NCI-H446 (cell line): ENCODE results near the gene DAW1.

Experiments used
- DNase-seq, 2 experiments: peaks; one replicate each; lab custom pipeline; 2025; lab: John Stamatoyannopoulos, UW

The DAW1 gene

GRCh38 chr2:227862227-227862740 lies 9.1 kb upstream of the DAW1 start:
- peak in 1 of 2 experiments; percentile 46 for DNase-seq

DNA sequence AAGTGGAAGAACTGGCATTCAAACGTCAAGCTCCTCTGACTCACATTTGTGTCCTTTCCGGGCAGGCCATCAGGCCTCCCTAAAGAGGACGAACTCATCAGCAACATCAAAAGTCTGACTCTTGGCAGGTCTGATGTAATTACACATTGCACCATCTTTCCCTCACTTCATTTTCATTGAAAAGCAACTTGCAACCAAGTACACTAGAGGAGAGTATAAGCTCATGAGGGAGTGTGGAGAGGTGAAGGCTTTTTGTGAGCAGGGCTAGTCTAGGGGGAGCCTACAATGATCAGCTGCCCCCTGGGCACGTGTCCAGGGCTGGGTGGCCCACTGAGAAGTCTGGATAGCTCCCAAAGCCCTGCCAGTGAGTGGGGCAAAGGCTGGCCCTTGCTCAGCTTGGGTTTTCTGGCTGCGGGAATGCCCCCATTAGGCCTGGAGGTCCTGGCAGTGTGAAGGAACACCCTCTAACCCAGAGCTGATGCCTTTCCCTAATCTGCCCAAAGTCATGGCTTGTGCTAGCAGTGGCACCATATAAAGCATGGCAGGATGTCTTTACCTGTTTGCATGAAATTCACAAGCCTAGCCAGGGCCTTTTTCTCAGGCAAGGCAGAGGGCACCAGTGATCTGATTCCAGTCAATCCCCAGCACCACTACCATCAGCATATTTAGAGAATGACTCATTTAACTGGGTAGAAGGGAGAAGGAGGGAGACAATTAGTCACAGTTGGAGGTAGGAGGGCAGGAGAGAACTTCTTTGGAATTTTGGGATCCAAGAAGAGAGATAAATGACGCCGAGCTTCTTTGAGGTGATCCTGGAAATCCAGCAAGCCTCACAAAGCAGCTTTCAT lies 8.5 kb upstream of the DAW1 start:
- DNase-seq: no peak

- no peak for DNase-seq
Measured at GRCh38 chr2:227864161-227864756, 7.2 kb upstream of the DAW1 start.

GRCh38 chr2:227865291-227865690 lies 6.1 kb upstream of the DAW1 start:
- DNase-seq: no peak

DNA sequence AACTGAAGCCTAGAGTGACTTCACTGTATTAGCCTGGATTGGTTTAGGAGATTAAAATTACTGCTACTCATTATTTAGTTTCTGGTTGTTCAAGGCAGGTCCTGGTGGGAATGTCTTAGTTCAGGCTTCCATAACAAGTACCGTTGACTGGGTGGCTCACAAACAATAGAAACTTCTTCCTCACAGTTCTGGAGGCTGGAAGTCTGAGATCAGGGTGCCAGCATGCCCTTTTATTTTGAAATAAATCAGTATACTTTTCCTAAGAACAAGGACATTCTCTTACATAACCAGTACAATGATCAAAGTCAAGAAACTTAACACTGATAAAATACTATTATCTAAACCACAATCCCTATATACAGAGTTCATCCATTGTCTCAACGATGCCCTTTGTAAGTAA lies 4.0 kb upstream of the DAW1 start:
- no peak for DNase-seq

- no peak for DNase-seq
Measured at GRCh38 chr2:227870710-227871374, 589 bp upstream of the DAW1 start.

GRCh38 chr2:227872676-227873075 lies 1.2 kb downstream of the DAW1 start:
- DNase-seq: no peak

- DNase-seq: no peak
Measured at GRCh38 chr2:227876300-227876801, 4.9 kb downstream of the DAW1 start.

- no peak for DNase-seq
Measured at GRCh38 chr2:227877421-227878310, 6.2 kb downstream of the DAW1 start.

DNA sequence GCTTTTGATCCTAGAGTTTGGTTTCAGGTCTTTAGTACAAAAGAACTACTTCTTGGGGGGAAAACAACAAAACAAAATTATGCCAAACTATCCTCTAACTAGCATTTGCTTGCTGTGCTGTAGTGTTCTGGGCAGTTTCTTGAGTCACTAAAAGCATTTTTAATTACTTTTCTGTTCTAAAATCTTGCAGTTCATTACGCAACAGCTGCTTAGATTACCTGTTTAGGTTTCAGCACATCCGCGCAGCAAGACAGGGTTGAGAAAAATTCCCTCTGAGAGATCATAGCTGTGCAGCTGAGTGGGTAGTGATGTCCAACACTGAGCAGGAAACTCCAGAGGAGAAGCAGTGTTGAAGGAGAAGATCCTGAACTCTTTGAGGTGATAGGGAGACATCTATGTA lies 9.0 kb downstream of the DAW1 start:
- no peak for DNase-seq

- no peak for DNase-seq
Measured at GRCh38 chr2:227881866-227882517, 10.6 kb downstream of the DAW1 start.

DNA sequence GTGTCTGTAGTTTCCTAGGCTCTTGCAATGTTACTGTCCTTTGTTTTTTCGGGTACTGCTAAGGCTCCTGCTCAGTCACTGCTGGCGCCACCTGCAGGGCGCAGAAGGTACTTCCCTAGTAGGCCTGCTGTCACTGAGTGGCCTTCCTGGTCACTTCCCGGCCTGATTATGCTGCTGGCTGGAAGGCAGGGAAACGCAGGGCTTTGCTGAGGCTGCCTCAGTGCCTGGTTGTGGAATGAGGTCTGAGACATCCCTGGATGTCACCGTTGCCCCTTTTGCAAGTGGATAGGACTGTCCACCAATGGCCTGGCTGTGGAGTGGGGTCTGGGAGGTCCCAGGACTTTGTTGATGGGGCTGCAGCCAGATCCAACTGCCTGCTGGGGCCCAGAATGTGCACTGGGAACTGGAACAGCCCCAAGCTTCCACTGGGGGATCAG lies 13.1 kb downstream of the DAW1 start:
- peak; percentile 12 to 71 for DNase-seq

DNA sequence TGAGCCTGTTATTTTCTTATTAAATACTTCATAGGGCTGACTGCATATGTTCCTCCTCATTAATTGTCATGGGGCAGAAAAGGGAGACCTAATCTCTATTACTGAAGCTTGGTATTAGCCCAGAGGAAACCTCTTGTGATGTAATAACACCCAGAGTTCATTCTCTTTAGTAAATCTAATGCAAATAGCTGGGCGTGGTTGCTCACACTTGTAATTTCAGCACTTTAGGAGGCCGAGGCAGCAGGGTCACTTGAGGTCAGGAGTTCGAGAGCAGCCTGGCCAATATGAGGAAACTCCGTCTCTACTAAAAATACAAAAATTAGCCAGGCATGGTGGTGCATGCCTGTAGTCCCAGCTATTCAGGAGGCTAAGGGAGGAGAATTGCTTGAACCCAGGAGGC lies 14.7 kb downstream of the DAW1 start:
- DNase-seq: no peak

GRCh38 chr2:227888289-227888688 lies 16.9 kb downstream of the DAW1 start:
- DNase-seq: no peak

DNA sequence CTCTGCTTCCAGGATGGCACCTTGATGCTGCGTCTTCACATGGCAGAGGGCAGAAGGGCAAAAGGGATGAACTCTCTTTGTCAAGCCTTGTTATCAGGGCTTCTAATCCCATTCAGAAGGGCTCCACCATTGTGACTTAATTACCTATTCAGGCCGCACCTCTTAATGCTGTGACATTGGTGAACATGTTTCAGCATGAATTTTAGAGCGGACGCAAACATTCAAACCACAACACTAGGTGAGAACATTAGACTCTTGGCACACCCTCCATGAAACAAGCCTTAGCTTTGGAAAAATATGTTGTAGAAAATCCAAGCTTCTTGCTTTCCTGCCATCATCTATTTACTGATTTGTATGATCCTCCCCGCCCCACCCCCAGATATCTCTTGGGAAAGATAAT lies 17.9 kb downstream of the DAW1 start:
- no peak for DNase-seq

- DNase-seq: peak in 1 of 2 experiments; percentile 63
Measured at GRCh38 chr2:227890495-227891079, 19.2 kb downstream of the DAW1 start.

- DNase-seq: no peak
Measured at GRCh38 chr2:227891673-227892072, 20.2 kb downstream of the DAW1 start.

DNA sequence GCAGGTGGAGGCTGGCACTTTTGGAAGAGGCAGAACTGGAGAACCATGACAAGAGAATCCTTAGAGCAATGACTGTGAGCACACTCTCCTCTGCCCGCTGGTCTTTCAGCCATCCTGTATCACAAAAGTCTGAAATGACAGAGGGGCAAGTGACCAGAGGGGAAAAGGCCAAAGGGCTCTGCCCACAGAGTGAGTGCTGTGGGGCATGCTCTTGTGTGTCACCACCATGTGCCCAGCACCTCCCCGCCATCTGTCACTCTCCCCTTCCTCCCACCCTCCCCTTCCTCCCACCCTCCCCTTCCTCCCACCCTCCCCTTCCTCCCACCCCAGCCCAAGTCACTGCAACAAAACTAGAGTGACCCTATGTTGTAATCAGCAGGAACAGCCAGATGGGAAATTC lies 31.9 kb downstream of the DAW1 start:
- no peak for DNase-seq

- no peak for DNase-seq
Measured at GRCh38 chr2:227906991-227907390, 35.6 kb downstream of the DAW1 start.

GRCh38 chr2:227908266-227909054 lies 37.0 kb downstream of the DAW1 start:
- no peak for DNase-seq
